Measurements from ENCODE around the gene HNRNPA3.
"Not testable (repeated sequence)": the region's sequence is repeated elsewhere in the genome, so short reads cannot be mapped to it uniquely, and the experiment has no call there.

The HNRNPA3 gene

GRCh38 chr2:177252808-177253531 is 40.4 kb downstream of the HNRNPA3 start:
- no peak for FAIRE-seq

DNA sequence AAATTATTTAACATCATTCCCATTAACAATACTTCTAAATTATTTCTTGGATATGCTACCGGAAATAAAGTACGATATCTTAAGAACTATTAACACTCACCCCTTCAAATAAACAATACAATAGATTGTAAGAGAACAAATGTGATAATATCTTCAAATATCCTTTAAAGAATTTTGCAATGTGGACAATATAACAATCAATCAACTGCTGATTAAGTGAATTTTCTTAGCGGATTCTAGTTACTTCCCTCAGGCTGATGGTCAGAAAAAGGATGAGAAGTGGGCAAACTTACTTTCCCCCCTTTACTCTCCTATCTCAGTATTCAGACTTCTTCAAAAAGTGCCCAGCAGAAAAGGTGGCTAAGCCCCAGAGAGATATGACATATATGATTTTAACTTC is 41.1 kb downstream of the HNRNPA3 start:
- FAIRE-seq (no peak), DNase-seq (ENCODE audit: insufficient read length, low spot score) (no peak)

More at GRCh38 chr2:177252808-177253531, 40.4 kb downstream of the HNRNPA3 start:
- no peak for DNase-seq (ENCODE audit: insufficient read length, low spot score)

DNA sequence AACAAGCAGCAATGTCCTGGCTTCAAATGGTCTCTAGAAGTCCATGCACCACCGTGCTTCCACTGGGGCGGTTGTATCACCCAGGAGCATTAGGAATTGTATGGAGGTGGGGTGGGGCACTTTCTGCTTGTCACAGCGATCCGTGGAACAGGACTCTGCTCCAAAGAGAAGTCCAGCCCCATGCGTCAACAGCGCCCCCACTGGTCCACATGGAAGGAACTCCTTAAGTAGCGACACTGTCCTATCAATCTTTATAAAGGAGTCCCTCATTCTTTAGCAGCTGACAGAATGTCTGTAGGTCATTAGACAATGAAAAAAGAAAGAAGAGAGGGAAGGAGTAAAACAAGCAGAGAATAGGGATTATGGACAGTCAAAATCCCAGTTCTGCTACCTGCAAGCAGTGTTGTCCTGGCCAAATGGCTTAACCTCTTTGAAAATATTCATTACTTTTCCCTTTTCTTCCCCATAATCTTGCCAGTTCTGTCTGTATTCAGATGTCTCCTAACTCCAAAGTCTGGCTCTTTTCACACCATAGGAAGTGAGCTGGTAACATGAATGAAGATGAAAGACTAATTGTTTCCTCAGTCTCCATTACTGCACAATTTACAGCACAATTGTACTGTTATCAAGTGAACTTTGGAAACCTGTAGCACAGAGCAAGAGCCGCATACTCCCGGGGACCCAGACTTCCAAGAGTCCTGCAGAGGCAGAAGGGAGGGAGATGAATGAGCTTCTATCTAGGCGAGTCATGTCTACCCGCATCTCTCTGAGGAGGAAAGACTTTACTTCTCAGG is 42.0 kb downstream of the HNRNPA3 start:
- FAIRE-seq (no peak), DNase-seq (ENCODE audit: insufficient read length, low spot score) (no peak)

GRCh38 chr2:177255227-177255601 is 42.6 kb downstream of the HNRNPA3 start:
- no peak for DNase-seq (ENCODE audit: insufficient read length, low spot score)
- FAIRE-seq: no peak

- DNase-seq (ENCODE audit: insufficient read length, low spot score) (no peak), FAIRE-seq (no peak)
Measured at GRCh38 chr2:177256026-177256425, 43.4 kb downstream of the HNRNPA3 start.

DNA sequence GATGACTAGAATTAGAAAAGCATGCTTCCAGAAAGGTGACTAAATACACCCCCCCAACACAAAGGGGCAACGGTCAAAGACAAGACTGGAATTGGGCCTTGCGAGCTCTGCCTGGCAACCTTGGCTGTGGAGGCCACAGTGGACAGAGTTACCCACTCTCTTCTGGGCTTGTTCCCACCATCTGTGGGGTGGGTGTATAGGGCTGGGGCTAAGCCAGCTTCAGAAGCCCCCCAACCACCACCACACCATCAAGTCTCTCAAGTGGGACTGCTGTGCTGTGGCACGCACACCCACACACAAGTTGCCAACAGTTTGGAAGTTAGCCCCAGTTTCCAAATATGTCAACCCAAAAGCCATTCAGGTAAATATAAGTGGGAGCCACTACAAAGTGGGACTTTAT is 44.1 kb downstream of the HNRNPA3 start:
- DNase-seq (ENCODE audit: insufficient read length, low spot score): no peak

GRCh38 chr2:177257471-177257870 is 44.9 kb downstream of the HNRNPA3 start:
- FAIRE-seq (no peak), DNase-seq (ENCODE audit: insufficient read length, low spot score) (no peak)

More for the DNA sequence above, 44.1 kb downstream of the HNRNPA3 start:
- FAIRE-seq: no peak

GRCh38 chr2:177258059-177258458 is 45.5 kb downstream of the HNRNPA3 start:
- DNase-seq (ENCODE audit: insufficient read length, low spot score): no peak
- FAIRE-seq: no peak

DNA sequence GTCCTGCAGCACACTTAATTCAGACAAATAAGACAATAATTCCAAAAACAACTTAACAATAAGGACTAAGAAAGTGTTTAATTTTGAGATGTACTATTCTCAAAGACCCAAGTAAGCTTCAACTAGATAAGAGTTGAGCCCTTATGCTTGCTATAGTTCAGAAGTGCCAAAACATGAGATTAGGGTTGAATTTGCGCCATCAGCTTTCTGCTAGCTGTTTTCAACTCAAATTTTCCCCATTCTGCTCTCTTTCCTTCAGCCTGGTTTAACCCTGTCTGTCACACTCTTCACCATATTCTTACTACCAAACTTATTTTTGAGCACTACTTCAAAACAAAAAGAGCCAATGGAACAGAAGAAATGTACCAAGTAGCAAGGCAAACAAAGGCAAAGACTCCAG is 47.8 kb downstream of the HNRNPA3 start:
- DNase-seq (ENCODE audit: insufficient read length, low spot score) (no peak), FAIRE-seq (no peak)

DNA sequence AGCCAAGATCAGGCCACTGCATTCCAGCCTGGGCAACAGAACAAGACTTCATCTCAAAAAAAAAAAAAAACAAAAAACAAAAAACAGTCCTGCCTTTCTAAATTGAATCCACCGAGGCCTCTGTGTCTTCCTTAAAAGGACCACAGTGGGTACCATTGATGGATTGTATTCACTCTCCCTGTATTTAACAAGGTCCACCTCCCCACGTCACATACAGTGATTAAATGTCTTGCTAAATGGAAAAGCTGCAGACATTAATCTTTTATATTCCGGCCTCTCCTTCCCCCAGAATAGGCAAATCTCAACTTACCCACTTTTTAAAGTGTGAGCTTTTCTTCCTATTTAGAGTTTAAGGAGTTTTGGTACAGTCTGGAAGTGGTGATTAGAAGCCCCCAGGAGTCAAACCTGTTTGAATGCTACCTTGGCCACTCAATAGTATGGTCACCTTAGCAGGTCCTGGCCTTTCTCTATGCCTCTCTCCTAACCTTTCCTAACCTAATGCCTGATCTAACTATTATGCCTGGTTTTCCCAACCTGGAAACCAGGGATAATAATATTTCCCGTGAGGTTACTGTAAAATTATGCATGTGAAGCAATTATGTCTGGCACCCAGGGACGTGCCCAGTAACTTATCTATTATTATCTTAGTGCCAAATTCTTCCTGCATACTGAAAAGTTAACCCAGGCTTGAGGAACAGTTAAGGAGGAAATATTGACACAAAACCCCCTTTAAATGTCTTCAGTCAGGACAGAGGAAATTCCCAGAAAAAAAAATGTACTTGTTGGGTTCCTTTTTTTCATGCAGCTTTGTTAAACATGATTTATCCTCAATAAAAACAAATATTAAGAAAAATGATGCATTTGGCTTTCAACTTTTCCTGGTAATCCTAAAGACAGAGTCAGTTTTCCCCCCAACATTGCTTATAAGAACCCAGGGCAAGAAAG is 48.8 kb downstream of the HNRNPA3 start:
- no peak for DNase-seq (ENCODE audit: insufficient read length, low spot score)
- FAIRE-seq: no peak

GRCh38 chr2:177262092-177262491 is 49.5 kb downstream of the HNRNPA3 start:
- DNase-seq (ENCODE audit: insufficient read length, low spot score): no peak
- FAIRE-seq: no peak

- no peak for FAIRE-seq
- DNase-seq (ENCODE audit: insufficient read length, low spot score): no peak
Measured at GRCh38 chr2:177262958-177263450, 50.4 kb downstream of the HNRNPA3 start.

- peak; percentile 44 for FAIRE-seq
- peak; percentile 76 for DNase-seq (ENCODE audit: insufficient read length, low spot score)
Measured at GRCh38 chr2:177263451-177264208, 51.0 kb downstream of the HNRNPA3 start.

DNA sequence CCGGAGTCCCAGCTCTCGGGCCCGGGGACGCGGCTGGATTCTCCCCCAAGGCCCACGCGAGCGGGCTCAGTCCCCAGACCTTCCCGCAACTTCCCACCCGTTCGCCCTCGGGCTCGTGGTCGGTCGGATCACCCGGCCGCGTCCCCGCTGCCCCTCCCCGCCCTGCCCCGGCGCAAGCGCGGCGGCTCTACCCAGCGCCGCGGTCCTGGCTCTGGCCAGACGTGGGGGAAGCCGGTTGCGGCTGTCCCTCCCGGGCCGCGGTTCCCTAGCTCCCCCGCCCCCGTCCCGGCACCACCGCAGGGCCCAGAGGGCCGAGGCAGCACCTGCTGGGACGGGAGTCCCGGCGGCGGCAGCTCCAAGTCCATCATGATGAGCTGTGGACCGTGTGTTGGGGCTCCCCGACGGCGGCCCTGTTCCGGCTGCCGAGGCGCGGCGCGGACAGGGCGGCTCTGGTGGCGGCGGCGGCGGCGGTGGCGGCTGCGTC is 51.7 kb downstream of the HNRNPA3 start:
- peak; percentile 13 for DNase-seq (ENCODE audit: insufficient read length, low spot score)
- no peak for FAIRE-seq

GRCh38 chr2:177264693-177265587 is 52.3 kb downstream of the HNRNPA3 start, which contains the start of gene NFE2L2:
NFE2L2 (minus strand) TSS chr2:177264727; CDS start chr2:177264576, 151 bp downstream.
- FAIRE-seq (peak; percentile 54), DNase-seq (ENCODE audit: insufficient read length, low spot score) (peak; percentile 81)

GRCh38 chr2:177265824-177266817 is 53.5 kb downstream of the HNRNPA3 start:
- FAIRE-seq: no peak
- DNase-seq (ENCODE audit: insufficient read length, low spot score): no peak

GRCh38 chr2:177266955-177267354 is 54.4 kb downstream of the HNRNPA3 start:
- not testable (repeated sequence) for FAIRE-seq; DNase-seq (ENCODE audit: insufficient read length, low spot score)

Measured in HTR-8/SVneo (cell line).